Skin epidermis (tissue), 12 donors: Measurements from ENCODE around the gene GTF2B.
A peak's percentile ranks its signal among the peaks of the same experiment; 100 is the strongest.

Experiments used
- H3K27ac ChIP-seq, 21 experiments: fragments of 200-600 bp; sonication (generic) in 11 of 21; one replicate each; pipeline ENCODE4 v1.5.0; 2020; ENCODE audit warnings: mild to moderate bottlenecking in 3 of 21, inconsistent platforms in 2 of 21, moderate library complexity in 2 of 21
- H3K4me3 ChIP-seq, 7 experiments: fragments of 200-600 bp; sonication (generic) in 2 of 7; one replicate each; pipeline ENCODE4 v1.5.0; 2020; ENCODE audit warnings: inconsistent platforms in 2 of 7, mild to moderate bottlenecking in 2 of 7, moderate library complexity in 1 of 7

Gene GTF2B

GRCh38 chr1:88802950-88803349 lies 88.4 kb downstream of the GTF2B start:
- Histone ChIP-seq H3K27ac (peak overlapping the region in 1 of 21 experiments; percentile 11), H3K4me3 (no peak overlapping the region)
